ENCODE results near the gene C2orf42.

The C2orf42 gene

GRCh38 chr2:70102323-70102905 is 88.4 kb downstream of the C2orf42 start:
- DNase-seq, result peak; percentile 23

GRCh38 chr2:70101686-70102085 is 89.1 kb downstream of the C2orf42 start:
- peak; percentile 5 for DNase-seq

GRCh38 chr2:70101174-70101573 is 89.6 kb downstream of the C2orf42 start:
- DNase-seq, result no peak

Data from stimulated activated CD8-positive, alpha-beta memory T cell treated with anti-CD3 and anti-CD28 coated beads, Interleukin-4, amount 100 ng/mL, for 48 hours (primary cell).